Measurements from ENCODE around the gene NAE1.

NAE1 gene

DNA sequence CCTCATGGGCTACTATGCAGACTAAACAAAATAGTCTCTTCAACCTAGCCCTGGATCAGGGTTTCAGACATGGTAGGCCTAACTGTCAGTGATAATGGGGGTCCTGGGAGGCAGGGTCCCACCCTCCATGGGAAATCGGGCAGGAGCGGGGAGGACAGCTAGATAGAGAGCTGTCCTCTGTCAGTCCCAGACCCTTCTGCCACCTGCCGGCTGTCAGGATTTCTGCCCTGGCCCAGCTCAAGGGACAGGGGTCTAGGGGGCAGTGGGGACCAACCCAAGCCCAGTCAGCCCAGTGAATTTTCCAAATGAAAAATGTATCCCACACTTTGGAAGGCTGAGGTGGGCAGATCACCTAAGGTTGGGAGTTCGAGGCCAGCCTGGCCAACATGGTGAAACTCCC, 18.8 kb upstream of the NAE1 start:
- no peak for ATAC-seq

DNA sequence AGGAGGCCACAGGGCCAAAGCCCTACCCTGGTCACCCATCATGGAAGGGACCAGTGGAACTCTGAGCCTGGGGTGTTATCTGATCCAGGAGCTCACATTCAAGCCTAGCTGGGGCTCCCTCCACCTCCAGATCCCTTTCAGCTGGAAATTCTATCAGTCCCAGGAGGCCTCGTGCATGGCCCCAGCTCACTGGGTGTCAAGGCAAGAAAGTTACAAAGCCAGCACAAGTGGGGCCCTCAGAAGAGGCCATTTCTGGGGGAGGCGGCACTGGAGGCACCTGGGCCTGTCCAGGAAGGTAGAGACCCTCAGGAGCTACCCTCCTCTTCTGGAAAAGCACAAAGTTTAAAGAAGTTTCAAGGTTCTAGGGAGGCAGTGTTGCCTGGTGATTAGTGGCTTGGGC, 18.2 kb upstream of the NAE1 start:
- no peak for ATAC-seq

- ATAC-seq, result no peak
Observed at GRCh38 chr16:66848172-66848571, 17.4 kb upstream of the NAE1 start.

- no peak for ATAC-seq
Observed at GRCh38 chr16:66847533-66848067, 16.8 kb upstream of the NAE1 start.

- no peak for ATAC-seq
Observed at GRCh38 chr16:66846831-66847230, 16.1 kb upstream of the NAE1 start.

DNA sequence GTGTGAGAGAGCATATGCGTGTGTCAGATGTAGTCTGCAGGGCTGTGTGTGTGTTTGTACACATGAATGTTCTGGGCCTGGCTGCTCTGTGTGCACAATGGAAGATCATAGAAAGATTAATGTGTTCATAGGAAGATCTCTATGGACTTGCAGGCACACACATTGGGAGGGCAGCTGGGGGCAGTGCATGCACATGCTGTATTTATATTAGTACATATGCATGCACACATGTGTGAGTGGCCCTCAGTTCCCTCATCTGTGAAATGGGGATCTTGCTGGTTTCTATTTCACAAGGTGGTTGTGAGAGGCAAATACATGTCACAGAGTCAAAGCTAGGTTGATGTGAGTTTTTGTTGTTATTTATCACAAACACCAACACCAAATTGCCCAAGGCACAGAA, 15.5 kb upstream of the NAE1 start:
- no peak for ATAC-seq

DNA sequence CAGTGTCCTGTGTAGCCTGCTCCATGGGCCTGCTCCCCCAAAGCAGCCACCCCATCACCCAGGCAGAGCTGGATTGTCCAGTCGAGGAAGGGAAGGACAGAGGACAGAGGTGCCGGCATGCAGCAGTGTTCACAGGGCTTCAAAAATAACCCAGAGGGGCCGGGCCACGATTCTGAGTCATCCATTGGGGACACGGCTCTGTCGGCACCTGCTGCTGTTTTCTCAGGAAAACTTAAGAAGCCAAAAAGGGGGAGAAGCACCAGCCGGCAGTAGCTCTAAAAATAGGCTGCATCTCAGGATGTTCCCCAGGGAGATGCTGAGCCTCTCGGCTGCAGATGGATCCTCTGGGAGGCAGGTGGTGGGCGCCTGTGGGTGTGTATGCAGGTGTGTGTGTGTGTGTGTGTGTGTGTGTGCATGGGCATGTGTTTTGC, 15.0 kb upstream of the NAE1 start:
- ATAC-seq, result no peak

DNA sequence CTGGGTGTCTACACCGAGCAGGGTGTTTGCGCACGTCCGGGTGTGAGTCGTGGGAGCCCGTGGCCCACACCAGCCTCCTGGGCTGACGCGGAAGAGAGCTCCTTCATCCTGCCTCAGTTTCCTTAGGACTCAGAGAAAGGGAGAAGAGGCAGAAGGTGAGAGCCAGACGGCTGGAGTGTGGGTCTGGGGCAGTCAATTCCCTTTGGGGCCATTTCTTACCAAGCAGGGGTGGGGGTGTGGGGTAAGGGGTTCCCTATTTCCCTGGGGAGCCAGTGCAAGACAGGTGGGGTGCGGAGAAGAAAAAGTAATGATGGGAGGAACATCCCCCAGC, 14.3 kb upstream of the NAE1 start:
- ATAC-seq, result no peak

DNA sequence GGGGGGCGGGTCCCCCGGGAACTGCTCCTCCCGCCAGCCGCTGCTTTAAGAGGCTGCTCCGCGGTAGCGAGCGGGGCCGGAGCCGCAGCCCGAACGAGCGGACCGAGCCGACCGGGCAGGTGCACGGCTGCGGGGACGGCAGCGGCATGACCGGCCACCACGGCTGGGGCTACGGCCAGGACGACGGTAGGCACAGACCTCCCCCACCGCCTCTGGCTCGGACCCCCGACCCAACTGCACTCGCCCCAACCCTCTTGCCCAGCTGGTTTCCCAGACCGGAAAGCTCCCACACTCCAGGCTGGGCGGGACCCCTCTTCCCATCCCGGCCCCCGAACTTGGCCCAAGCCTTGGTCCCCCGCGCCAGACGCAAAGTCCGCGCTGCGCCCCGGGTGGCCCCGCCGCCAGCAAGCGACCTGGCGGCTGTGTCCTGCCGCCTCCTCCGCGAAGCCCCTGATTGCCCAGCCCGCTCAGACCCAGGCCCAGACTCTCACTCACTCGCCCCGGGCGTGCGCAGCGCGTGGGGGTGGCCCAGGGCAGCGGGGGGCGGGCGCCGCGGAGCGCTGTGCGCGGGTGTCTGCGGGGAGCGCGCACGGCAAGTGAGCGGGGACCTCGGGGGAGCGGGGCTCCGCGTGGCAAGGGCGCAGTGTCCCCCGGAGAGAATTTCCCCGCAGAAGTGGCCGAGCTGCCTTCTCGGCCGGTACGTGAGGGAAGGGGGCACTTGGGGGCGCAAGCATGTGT, 13.7 kb upstream of the NAE1 start, which contains the start of gene CA7:
Gene CA7 (plus strand): TSS at position 73 of the 738 bp plus-strand sequence. CDS start 74 bp downstream, at position 147.
- ATAC-seq, result no peak

DNA sequence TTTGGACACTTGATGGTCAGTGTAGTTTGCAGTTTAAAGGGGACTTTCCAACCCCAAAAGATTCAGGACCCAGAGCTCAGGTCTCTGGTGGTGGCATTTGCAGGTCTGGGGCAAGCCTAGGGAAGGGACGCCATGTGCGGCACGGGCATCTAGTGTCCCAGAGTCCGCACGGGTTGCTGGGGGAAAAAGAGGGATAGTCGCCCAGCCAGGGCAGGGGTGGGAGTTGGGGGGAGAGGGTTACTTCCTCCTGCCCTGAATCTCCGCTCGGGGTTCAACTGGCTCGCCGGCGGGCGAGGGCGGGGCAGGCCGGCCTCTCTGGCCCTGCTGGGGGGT, 13.2 kb upstream of the NAE1 start:
- ATAC-seq, result no peak

DNA sequence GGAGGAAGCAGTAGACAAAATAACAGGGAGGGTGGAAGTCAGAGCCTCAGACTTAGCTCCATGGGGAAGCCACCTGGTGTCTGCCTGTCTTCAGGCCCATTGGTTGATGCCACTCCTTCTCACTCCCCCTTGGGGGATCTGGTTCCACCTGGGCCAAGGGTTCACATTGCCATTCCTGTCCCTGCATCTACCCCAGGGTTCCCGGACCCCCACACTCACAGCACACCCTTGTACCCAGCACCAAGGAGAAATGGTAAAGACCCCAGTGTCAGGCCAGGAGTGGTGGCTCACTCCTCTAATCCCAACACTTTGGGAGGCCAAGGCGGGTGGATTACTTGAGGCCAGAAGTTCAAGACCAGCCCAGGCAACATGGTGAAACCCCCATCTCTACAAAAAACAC, 12.4 kb upstream of the NAE1 start:
- no peak for ATAC-seq

- ATAC-seq, result no peak
Observed at GRCh38 chr16:66842765-66843164, 12.0 kb upstream of the NAE1 start.

GRCh38 chr16:66841366-66841765, 10.6 kb upstream of the NAE1 start:
- ATAC-seq, result no peak

GRCh38 chr16:66840883-66841282, 10.1 kb upstream of the NAE1 start:
- no peak for ATAC-seq

DNA sequence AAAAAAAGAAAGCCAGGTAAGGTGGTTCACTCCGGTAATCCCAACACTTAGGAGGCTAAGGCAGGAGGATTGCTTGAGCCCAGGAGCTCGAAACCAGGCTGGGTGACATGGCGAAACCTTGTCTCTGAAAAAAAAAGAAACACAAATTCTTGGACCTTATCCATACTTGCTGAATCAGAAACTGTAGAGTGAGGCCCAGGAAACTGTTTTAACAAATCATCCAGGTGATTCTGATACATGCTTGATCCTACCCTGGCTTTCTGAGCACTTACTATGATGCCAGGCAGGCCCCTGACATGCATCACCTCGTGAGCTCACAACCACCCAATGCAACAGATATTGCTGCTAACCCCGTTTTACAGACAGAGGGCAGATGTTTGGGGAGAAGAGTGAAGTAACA, 4.0 kb upstream of the NAE1 start:
- ATAC-seq, result no peak

DNA sequence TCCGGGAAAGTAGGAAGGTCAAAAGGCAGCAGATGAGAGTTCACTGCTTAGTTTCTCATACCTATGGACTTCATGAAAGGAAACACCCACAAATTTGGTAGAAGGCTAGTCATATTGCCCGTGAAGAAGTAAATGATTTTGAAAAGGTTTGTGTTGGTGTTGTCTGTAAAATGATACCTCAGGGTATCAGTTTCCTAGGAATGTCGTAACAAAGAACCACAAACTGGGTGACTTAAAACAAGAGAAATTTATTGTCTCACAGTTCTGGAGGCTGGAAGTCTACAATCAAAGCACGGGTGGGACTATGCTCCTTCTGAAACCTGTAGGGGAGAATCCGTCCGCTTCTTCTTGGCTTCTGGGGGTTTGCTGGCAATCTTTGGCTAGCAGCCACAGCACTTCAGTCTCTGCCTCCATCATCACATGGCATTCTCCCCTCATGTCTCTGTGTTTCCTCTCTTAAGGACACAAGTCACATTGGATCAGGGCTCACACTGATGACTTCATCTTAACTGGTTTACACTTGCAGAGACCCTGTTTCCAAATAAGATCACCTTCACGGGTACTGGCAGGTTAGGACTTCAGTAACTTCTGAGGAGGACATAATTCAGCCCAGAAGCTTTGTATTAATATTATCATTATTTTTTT, 2.0 kb upstream of the NAE1 start:
- ATAC-seq, result no peak

DNA sequence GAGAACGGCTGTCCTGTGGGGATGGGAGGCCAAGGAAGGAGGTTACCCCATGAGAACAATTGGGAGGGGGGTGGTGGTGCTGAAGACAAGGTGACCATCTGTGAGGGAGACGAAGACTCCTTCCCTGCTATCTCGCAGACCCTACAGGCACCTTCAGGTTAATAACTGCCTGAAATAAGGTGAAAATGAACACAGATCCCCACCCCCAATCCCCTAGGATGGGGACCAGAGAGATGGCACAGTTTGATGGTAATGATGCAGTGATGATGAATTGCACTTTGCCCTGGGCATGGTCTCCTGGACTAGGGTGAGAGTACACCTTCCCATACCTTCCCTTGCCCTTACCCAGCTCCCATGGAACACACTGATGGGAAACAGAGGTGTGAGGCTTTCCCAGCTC, 1.4 kb upstream of the NAE1 start:
- ATAC-seq, result no peak

- no peak for ATAC-seq
Observed at GRCh38 chr16:66824006-66824405, 6.8 kb downstream of the NAE1 start.

DNA sequence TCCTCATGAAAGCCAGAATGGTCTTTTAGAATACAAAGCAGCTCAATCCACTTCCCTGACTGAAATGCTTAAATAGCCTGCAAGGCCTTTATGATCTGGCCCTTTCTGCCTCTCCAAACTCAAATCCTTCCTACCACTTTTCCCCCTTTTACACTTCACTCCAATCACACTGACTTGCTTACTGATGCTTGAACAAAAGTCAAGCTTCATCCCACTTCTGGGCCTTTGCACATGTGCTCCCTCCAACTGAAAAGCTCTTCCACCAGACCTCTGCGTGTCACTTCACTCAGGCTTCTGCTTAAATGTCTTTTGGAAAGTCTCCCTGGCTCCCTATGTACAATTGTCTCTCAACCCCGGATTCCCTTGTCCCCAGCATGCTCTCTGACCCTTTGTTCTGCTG, 16.0 kb downstream of the NAE1 start:
- no peak for ATAC-seq

GRCh38 chr16:66811043-66811442, 19.7 kb downstream of the NAE1 start:
- ATAC-seq, result no peak

DNA sequence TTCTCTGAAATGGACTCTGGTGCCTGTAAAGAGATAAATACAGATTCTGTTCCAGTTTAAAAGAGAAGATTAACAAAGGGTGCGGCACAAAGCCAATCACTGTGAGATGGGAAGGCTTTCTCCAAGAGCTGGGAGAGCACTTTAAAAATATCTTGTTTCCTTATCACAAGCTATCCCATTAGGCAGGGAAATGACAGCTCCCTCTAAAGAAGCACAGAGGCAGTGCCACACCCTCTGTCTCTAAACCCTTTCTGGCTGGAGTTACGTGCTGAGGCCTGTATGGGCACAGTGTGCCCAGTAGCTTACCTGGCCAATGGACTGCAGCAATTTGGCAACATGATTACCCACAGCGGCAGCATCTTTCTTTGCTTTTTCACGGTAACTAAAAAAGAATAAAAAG, 20.4 kb downstream of the NAE1 start:
- no peak for ATAC-seq

GRCh38 chr16:66809765-66810164, 21.0 kb downstream of the NAE1 start:
- ATAC-seq, result no peak

- ATAC-seq, result no peak
Observed at GRCh38 chr16:66802159-66802558, 28.6 kb downstream of the NAE1 start.

DNA sequence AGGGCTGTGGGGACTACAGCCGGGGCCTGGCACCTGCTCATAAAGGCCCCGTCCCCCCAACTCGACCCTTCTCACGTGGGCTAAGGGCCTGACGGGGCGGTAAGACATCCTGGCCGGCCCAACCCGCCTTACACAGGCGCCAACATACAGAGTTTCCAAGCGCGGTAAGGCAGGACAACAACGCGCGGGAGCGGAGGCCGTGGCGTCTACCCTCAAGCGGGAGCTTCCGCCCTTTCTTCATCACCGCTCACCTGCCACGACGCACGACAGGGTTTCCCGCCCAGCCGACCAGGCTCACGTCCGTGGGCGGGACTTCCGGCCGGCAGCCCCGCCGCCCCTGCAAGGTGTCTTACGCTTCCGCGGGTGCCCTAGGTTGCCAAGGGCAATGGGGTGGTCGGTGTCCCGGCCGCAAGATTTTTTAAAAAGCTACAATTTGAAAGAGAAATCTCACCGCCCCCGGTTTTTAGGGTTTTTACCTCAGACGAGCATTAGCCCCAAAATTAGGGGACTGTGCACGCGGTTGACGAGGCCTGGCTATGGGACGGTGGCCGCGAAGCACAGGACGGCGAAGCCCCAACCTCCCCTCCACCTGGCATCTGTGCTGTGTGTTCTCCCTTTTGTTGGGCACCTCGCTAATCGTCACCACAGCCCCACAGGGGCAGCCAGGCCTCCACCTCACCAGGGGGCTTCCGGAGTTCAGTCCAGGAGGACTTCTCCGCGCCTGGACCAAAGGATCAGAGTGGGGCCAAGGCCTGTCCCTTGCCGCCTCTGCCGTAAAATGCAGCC, 29.3 kb downstream of the NAE1 start, which contains the start of gene TERB1:
Gene TERB1 (minus strand): TSS at position 265 of the 786 bp plus-strand sequence. CDS start 4,786 bp downstream, outside the sequence.
- ATAC-seq, result no peak

Measured in activated CD4-positive, CD25-positive, alpha-beta regulatory T cell treated with anti-CD3 and anti-CD28 coated beads, Interleukin-2, amount 50 U/mL, for 24 hours (primary cell).